B cell (primary cell): Measurements from ENCODE around the gene IFT43. TPM values are rescaled to one million over a fixed set of nuclear protein-coding genes. Genes with fewer than 3 reads are reported as not detected.

Experiments used
- ATAC-seq: fragments of 200-7000 bp; cut with Tn5 transposase; one replicate; pipeline ENCODE4 v1.10.0; 2021; ENCODE audit warnings: low read depth, mild to moderate bottlenecking, moderate number of reproducible peaks, moderate library complexity
- CTCF ChIA-PET: fragments of 350-600 bp; sonication (Branson Sonifier 250); formaldehyde crosslinking; loops from one replicate; lab custom pipeline; 2021; ENCODE audit warnings: antibody characterized with exemption, inconsistent platforms; lab: Charles Lee
- POLR2A ChIA-PET: fragments of 350-600 bp; sonication (Branson Sonifier 250); formaldehyde crosslinking; loops from one replicate; lab custom pipeline; 2021; ENCODE audit warnings: antibody characterized with exemption; lab: Charles Lee
- DNase-seq: peaks from one replicate; pipeline ENCODE4 v3.0.0; 2013
- H2AFZ ChIP-seq: 2 replicates; pipeline ENCODE4 v1.6.1; 2012; ENCODE audit warnings: mild to moderate bottlenecking, low read depth, low read length; ENCODE audit not compliant: insufficient read depth, poor library complexity, severe bottlenecking
- H3K27ac ChIP-seq, 2 donors: 1 replicate in 1 of 2; 2 replicates in 1 of 2; pipeline ENCODE4 v1.5.1; 2012 to 2013; ENCODE audit warnings: low read length in 2 of 2, mild to moderate bottlenecking in 2 of 2, moderate library complexity in 1 of 2
- H3K27me3 ChIP-seq, 4 experiments: fragments of 200-600 bp in 1 of 4; sonication (generic) in 1 of 4; replicated peaks in 1 of 4; 1 replicate in 2 of 4; 2 replicates in 2 of 4; pipeline versions ENCODE4 v1.6.1 to v1.7.0; 2013 to 2016; ENCODE audit warnings: low read length in 3 of 4, mild to moderate bottlenecking in 2 of 4, mixed read lengths in 1 of 4, moderate library complexity in 1 of 4; ENCODE audit not compliant: insufficient read depth in 4 of 4, control insufficient read depth in 3 of 4; ENCODE audit errors: control extremely low read depth in 1 of 4
- H3K36me3 ChIP-seq, 2 experiments: replicated peaks in 1 of 2; 1 replicate in 1 of 2; 2 replicates in 1 of 2; pipeline versions ENCODE4 v1.6.1 to v1.7.1; 2013; ENCODE audit warnings: low read length in 1 of 2; ENCODE audit not compliant: insufficient read depth in 2 of 2, control insufficient read depth in 1 of 2; ENCODE audit errors: control extremely low read depth in 1 of 2, extremely low read depth in 1 of 2
- H3K4me1 ChIP-seq, 2 donors: fragments of 200-600 bp in 1 of 2; sonication (generic) in 1 of 2; 1 replicate in 1 of 2; 2 replicates in 1 of 2; pipeline versions ENCODE4 v1.5.1 to v1.6.1; 2013 to 2017; ENCODE audit warnings: low read length in 2 of 2; ENCODE audit not compliant: control insufficient read depth in 2 of 2, insufficient read depth in 2 of 2
- H3K4me2 ChIP-seq: replicated peaks from 2 replicates; pipeline ENCODE3; 2012; ENCODE audit warnings: mild to moderate bottlenecking, low read depth, low read length; ENCODE audit not compliant: poor library complexity, severe bottlenecking
- H3K4me3 ChIP-seq, 5 experiments: fragments of 200-600 bp in 1 of 5; sonication (generic) in 1 of 5; 1 replicate in 3 of 5; 2 replicates in 2 of 5; pipeline versions ENCODE4 v1.5.1 to v1.7.0; 2011 to 2016; ENCODE audit warnings: low read length in 4 of 5, mild to moderate bottlenecking in 4 of 5, low read depth in 2 of 5, control low read depth in 1 of 5, moderate library complexity in 1 of 5; ENCODE audit not compliant: insufficient read depth in 1 of 5; ENCODE audit errors: control extremely low read depth in 1 of 5, extremely low read depth in 1 of 5
- H3K79me2 ChIP-seq: fragments of 200-600 bp; sonication (generic); one replicate; pipeline ENCODE4 v1.6.0; 2016; ENCODE audit warnings: low read length; ENCODE audit not compliant: control insufficient read depth, insufficient read depth
- H3K9ac ChIP-seq: fragments of 200-600 bp; sonication (generic); 2 replicates; pipeline ENCODE4 v1.6.1; 2017; ENCODE audit warnings: mild to moderate bottlenecking, low read length, moderate library complexity
- H3K9me3 ChIP-seq, 3 donors: one replicate each; pipeline versions ENCODE4 v1.6.1 to v1.7.1; 2013; ENCODE audit warnings: low read length in 2 of 3; ENCODE audit not compliant: control insufficient read depth in 2 of 3, insufficient read depth in 1 of 3; ENCODE audit errors: control extremely low read depth in 1 of 3
- H4K20me1 ChIP-seq: 2 replicates; pipeline ENCODE4 v1.6.0; 2012; ENCODE audit warnings: mild to moderate bottlenecking, low read length; ENCODE audit not compliant: insufficient read depth, control insufficient read depth, poor library complexity, severe bottlenecking
- H3K27ac Mint-ChIP-seq: one replicate; pipeline ENCODE4 v1.8.0; 2021; ENCODE audit warnings: mixed read lengths
- H3K27me3 Mint-ChIP-seq: one replicate; pipeline ENCODE4 v1.8.0; 2021; ENCODE audit warnings: mixed read lengths
- H3K4me1 Mint-ChIP-seq: one replicate; pipeline ENCODE4 v1.8.0; 2021; ENCODE audit warnings: mixed read lengths
- H3K4me3 Mint-ChIP-seq: one replicate; pipeline ENCODE4 v1.8.0; 2021; ENCODE audit warnings: mixed read lengths
- H3K9me3 Mint-ChIP-seq: one replicate; pipeline ENCODE4 v1.8.0; 2022; ENCODE audit warnings: mixed read lengths; ENCODE audit not compliant: insufficient read depth
- CTCF ChIP-seq: fragments of 200-600 bp; IDR thresholded peaks from one replicate; pipeline ENCODE4 v1.8.0; 2022; ENCODE audit warnings: antibody characterized with exemption, mild to moderate bottlenecking
- EZH2 ChIP-seq: IDR thresholded peaks from 2 replicates; pipeline ENCODE4 v1.6.1; 2012; ENCODE audit warnings: borderline replicate concordance, low read depth, mild to moderate bottlenecking, moderate library complexity, low read length; ENCODE audit not compliant: insufficient read depth, poor library complexity, severe bottlenecking
- WGBS: methylation state at CpG from one replicate; pipeline ENCODE4 v1.1.5; 2013; ENCODE audit warnings: missing lambda C conversion rate; ENCODE audit not compliant: insufficient coverage; 5-methylcytosine and 5-hydroxymethylcytosine counted together
- intact Hi-C: fragments of 100-400 bp; cut with micrococcal nuclease; formaldehyde crosslinking; loops from one replicate; pipeline ENCODE4 v1.10.0; 2022
- polyA plus RNA-seq: library from polyadenylated mRNA; depleted of rRNA; stranded (reverse); fragments of >200 nt; gene quantifications from 2 replicates; pipeline ENCODE4 v1.2.3, GENCODE V29; 2012
- total RNA-seq, 2 donors: library from RNA; stranded (reverse); fragments of 120-200 nt in 1 of 2; gene quantifications; 1 replicate in 1 of 2; 2 replicates in 1 of 2; pipeline versions ENCODE4 v1.2.3 to v1.2.4, GENCODE V29; 2013 to 2022

The IFT43 gene
- total and polyA plus RNA-seq, 2 donors (not counting 1 experiment from before 2014, with no cell fraction given), result 14.7 to 21.5 TPM

- H3K4me3 Mint-ChIP-seq, result no peak overlapping the region
- H3K4me1 Mint-ChIP-seq, result peaks cover 9% of the 10 kb centered on the region
- no peak for TF ChIP-seq CTCF
- ChIA-PET POLR2A (no interaction called here), CTCF (interaction anchor here (0.8 to 2.2 kb wide), 3 partner anchors 10 to 59 kb away, joined by 3 to 11 read pairs (median 4); no protein-coding TSS in a partner anchor)
- no peaks in the 10 kb centered on the region for H3K9me3 ChIP-seq
- ATAC-seq, result no peak
- H3K79me2 ChIP-seq, result no peaks in the 10 kb centered on the region
- H3K4me1 ChIP-seq, result peaks cover 4 to 7% of the 10 kb centered on the region in 2 donors
- H3K4me2 ChIP-seq, result no peak overlapping the region
- H3K9me3 Mint-ChIP-seq, result no peaks in the 10 kb centered on the region
- H3K27ac ChIP-seq, result no peak overlapping the region
- no peaks in the 10 kb centered on the region for H3K27me3 ChIP-seq
- no peak overlapping the region for H3K27ac Mint-ChIP-seq
- no peak for DNase-seq
- H3K27me3 Mint-ChIP-seq, result no peaks in the 10 kb centered on the region
- 95% methylated on average over 6 of the region's 8 CpGs for WGBS
- intact Hi-C loops, result no loop called here
- H3K9ac ChIP-seq, result no peak overlapping the region
- H4K20me1 ChIP-seq, result no peaks in the 10 kb centered on the region
- no peak overlapping the region for H2AFZ ChIP-seq
- H3K36me3 ChIP-seq, result peaks cover 0 to 8% of the 10 kb centered on the region in 2 experiments
- H3K4me3 ChIP-seq, result no peak overlapping the region
Observed at GRCh38 chr14:75969891-75970290, 15.7 kb upstream of the IFT43 start.

DNA sequence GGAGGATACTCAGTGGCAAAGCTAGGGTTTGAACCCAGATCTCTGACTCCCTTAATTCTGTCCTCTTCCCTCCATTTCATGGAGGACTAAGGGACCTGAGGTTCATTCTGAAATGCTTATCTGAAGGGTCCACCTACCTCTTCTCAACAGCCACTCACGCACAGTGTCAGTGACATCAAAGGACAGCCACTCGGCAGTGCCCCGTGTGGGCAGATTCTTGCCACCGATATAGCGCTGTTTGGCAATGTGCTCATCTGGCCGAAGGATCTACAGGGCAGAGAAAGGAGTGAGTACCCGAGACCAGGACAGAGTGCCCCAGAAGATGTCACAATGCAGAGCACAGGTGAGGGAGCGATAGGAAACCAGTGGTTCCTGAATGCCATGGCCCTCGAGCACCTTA is 14.6 kb upstream of the IFT43 start:
- Mint-ChIP-seq H3K9me3 (no peaks in the 10 kb centered on the region), H3K4me3 (no peak overlapping the region), H3K27ac (no peak overlapping the region), H3K27me3 (no peaks in the 10 kb centered on the region), H3K4me1 (peaks cover 9% of the 10 kb centered on the region)
- intact Hi-C loops, result no loop called here
- Histone ChIP-seq H3K4me3 (no peak overlapping the region), H4K20me1 (no peaks in the 10 kb centered on the region), H3K9me3 (no peaks in the 10 kb centered on the region), H3K79me2 (no peaks in the 10 kb centered on the region), H3K9ac (no peak overlapping the region), H3K4me2 (no peak overlapping the region), H3K27me3 (no peaks in the 10 kb centered on the region), H2AFZ (no peak overlapping the region), H3K27ac (no peak overlapping the region), H3K36me3 (peaks cover 0 to 3% of the 10 kb centered on the region in 2 experiments), H3K4me1 (peaks cover 0 to 1% of the 10 kb centered on the region in 2 donors)
- ChIA-PET POLR2A (no interaction called here), CTCF (interaction anchor here (1.3 to 2.2 kb wide), 3 partner anchors 9 to 64 kb away, joined by 3 to 11 read pairs (median 4); no protein-coding TSS in a partner anchor)
- WGBS, result 95% methylated on average over 9 of the region's 9 CpGs
- ATAC-seq (no peak), DNase-seq (no peak)
- TF ChIP-seq EZH2, result no peak
- no peak for TF ChIP-seq CTCF
